Left cardiac atrium (tissue), 4 donors: Measurements from ENCODE around the gene TUBA1C. TPM values are rescaled to one million over a fixed set of nuclear protein-coding genes. Genes with fewer than 3 reads are reported as not detected.
A peak's percentile ranks its signal among the peaks of the same experiment; 100 is the strongest.
"Not testable (repeated sequence)": the region's sequence is repeated elsewhere in the genome, so short reads cannot be mapped to it uniquely, and the experiment has no call there.

Experiments
- ATAC-seq, 2 donors: fragments of 200-7000 bp; cut with Tn5 transposase; one replicate each; pipeline ENCODE4 v1.9.1; 2020; ENCODE audit warnings: mild to moderate bottlenecking in 2 of 2, moderate library complexity in 2 of 2
- DNase-seq: peaks from one replicate; pipeline ENCODE4 v3.0.0-alpha.2; 2020
- intact Hi-C, 2 donors: fragments of 100-400 bp; cut with DNase I; formaldehyde crosslinking; loops; one replicate each; pipeline versions ENCODE4 v1.14.1 to v1.15.1; 2022 to 2023
- total RNA-seq, 2 donors: library from RNA; stranded (reverse); fragmentation: NEBNext Ultra II Directional; extraction: Animal tissue kit (Norgen Biotek cat#: 25700); gene quantifications; one replicate each; pipeline ENCODE4 v1.2.1, GENCODE V29; 2021
- donor health status: DM: no; HTN: yes; CAD: no.
- donor health status: DM: no; HTN: yes; CAD: no; lungs with severe emphysema.
- donor health status: DM: yes; HTN: yes; CAD: no.
- donor health status: Dilated cardiomyopathy.

The TUBA1C gene
- total RNA-seq, 2 donors from 2014 or later = 68.0 to 99.9 TPM

DNA sequence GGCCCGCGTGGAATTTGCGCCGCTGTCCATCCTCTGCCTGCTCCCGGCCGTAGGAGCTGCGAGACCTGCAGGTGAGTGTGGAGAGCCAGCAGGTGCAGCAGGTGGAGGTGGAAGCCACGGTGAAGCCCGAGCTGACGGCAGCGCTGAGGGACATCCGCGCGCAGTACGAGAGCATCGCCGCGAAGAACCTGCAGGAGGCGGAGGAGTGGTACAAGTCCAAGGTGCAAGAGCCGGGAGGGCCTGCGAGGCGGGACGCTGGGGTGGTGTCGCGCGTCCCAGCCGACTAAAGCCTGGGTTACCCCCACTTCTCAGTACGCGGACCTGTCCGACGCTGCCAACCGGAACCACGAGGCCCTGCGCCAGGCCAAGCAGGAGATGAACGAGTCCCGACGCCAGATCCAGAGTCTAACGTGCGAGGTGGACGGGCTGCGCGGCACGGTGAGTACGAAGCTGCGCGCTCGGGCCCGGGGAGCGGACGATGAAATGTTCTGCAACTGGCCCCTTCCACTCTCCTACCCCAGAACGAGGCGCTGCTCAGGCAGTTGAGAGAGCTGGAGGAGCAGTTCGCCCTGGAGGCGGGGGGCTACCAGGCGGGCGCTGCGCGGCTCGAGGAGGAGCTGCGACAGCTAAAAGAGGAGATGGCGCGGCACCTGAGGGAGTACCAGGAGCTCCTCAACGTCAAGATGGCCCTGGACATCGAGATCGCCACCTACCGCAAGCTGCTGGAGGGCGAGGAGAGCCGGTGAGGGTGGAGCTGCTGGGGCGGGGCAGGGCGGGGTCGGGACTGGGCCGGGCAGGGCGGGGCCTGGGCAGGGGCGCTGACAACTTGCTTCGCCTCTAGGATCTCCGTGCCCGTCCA, 32.2 kb downstream of the TUBA1C start:
- ATAC-seq (peak in 1 of 2 donors; percentile 13), DNase-seq (no peak)
- intact Hi-C loops = loop anchor here in 1 of 2 donors (10.0 kb wide), 1 partner anchor 48 kb away; the partner anchor contains the start of gene DNAJC22

DNA sequence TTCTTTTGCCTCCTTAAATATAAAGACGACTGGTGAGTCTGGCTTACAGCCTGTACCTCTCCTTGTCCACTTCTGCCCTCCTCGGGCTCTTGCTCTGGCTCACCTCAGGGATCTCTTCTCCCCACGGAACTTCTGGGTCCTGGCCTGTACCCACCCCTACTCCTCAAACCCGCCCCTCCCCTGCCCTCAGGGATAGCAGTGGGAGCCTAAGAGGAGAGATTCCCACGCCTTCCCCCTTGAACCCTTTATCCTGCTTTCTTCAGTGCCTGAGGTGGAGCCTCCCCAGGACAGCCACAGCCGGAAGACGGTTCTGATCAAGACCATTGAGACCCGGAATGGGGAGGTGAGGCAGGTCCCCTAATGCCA, 32.8 kb downstream of the TUBA1C start:
- no peak for ATAC-seq
- intact Hi-C loops = loop anchor here in 1 of 2 donors (10.0 kb wide), 1 partner anchor 47 kb away; the partner anchor contains the start of gene DNAJC22
- no peak for DNase-seq

DNA sequence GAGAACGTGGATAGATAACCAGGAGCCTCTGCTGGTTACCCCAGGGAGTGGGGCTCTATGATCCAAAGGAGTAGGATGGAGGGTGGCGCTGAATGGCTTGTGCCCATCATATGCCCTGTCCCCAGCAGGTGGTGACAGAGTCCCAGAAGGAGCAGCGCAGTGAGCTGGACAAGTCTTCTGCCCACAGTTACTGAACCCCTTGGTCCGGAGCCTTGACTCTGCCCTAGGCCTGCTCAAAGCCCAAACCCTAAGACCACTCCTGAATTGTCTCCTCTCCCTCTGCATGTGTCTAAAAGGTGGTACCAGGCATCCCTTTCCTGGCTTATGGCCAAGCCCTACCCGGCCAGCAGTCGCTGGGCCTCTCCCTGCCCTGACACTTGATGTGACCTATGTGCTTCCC, 33.3 kb downstream of the TUBA1C start:
- DNase-seq (no peak), ATAC-seq (no peak)
- intact Hi-C loops = loop anchor here in 1 of 2 donors (10.0 kb wide), 1 partner anchor 47 kb away; the partner anchor contains the start of gene DNAJC22

DNA sequence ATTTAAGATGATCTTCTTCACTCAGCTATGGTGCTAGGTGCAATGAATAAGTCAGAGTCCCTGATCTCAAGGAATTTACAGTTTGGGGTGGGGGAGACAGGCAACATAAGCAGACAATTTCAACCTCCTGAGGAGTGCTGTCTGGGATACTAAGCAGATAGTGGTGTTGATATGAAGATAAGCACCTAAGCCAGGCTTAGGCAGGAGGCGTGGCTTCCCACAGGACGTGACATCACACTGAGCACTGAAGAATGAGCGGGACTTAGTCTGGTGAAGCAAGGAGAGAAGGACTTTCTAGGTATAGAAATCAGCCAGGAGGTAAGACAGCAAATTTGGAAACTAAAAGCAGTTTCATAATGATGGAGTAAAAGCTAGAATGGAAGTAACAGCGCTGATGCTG, 36.9 kb downstream of the TUBA1C start:
- DNase-seq (no peak), ATAC-seq (no peak)
- intact Hi-C loops = no loop called here

DNA sequence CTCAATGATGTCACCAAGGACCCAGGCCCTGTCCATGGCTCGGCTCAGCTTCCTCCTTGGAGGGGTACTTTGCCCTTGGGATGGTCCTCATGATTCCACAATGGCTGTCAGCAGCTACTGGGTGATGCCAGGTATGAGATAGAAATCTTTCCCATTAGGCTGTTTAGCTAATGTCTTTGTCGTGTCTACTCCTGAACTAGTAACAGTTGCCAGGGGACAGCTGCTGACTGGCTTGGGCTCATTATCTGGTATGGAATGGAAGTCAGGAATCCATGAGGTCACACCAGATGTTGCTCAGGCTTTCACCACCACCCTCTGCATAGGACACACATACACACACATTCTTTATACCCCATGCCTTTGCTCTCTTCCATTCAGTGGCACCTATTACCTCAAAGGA, 39.3 kb downstream of the TUBA1C start:
- DNase-seq (no peak), ATAC-seq (no peak)
- intact Hi-C loops = no loop called here

DNA sequence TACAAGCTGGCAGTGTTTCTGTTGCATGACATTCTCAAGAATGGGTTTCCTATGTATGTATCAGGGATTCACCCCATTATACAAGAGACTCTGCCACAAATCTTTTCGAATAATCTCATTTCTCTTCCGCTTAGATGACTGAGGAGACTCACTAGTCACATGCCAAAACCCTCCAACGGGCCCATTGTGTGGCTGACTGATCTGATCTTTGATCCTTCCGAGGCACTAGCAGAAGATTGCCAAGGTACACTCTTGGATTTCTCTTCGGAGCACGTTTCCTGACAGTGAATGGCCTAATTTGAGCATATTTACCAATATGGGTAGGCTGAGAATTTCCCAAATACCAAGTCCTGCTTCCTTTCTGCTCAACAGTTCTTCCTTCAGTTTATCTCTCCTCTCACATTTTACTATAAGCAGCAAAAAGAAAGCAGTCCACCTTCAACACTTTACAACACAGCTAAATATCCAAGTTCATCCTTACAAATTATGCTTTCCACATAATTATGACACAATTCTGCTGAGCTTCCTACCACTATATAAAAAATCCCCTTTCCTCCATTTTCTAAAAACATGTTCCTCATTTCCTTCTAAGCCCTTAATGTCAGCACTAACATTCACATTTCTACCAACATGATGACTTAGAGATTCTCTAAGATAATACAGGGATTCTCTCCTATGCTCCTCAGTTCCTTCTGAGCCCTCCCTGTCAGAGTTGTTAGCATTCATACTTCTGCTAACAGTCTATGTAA, 41.1 kb downstream of the TUBA1C start:
- no peak for DNase-seq
- intact Hi-C loops = no loop called here
- ATAC-seq = no peak

DNA sequence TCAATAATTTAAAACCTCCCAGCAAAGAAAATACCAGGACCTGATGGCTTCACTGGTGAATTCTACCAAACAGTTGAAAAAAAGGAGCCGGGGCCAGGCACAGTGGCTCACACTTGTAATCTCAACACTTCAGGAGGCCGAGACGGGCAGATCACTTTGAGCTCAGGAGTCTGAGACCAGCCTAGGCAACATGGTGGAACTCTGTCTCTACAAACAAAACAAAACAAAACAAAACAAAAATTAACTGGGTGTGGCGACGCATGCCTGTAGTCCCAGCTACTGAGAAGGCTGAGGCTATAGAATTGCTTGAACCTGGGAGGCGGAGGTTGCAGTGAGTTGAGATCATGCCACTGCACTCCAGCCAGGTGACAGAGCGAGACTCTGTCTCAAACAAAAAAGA, 44.5 kb downstream of the TUBA1C start:
- ATAC-seq (no peak), DNase-seq (no peak)
- intact Hi-C loops = no loop called here

DNA sequence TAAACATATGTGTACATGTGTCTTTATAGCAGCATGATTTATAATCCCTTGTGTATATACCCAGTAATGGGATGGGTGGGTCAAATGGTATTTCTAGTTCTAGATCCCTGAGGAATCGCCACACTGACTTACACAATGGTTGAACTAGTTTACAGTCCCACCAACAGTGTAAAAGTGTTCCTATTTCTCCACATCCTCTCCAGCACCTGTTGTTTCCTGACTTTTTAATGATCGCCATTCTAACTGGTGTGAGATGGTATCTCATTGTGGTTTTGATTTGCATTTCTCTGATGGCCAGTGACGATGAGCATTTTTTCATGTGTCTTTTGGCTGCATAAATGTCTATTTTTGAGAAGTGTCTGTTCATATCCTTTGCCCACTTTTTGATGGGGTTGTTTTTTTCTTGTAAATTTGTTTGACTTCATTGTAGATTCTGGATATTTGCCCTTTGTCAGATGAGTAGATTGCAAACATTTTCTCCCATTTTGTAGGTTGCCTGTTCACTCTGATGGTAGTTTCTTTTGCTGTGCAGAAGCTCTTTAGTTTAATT, 45.6 kb downstream of the TUBA1C start:
- intact Hi-C loops, ATAC-seq, DNase-seq: not testable (repeated sequence)

DNA sequence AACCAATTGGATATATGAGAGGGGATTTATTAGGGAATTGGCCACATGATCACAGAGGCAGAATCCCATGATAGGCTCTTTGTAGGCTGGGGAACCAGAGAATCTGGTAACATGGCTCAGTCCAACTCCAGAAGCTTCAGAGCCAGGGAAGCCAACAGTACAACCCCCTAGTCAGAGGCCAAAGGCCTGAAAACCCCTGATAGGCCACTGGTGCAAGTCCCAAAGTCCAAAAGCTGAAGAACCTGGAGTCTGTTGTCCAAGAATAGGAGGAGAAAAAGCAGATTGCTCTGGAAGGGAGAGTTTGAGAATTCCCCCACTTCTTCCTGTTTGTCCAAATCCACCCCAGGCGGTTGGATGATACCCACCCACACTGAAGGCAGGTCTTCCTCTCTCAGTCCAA, 49.9 kb downstream of the TUBA1C start:
- DNase-seq (no peak), ATAC-seq (no peak)
- intact Hi-C loops = no loop called here

DNA sequence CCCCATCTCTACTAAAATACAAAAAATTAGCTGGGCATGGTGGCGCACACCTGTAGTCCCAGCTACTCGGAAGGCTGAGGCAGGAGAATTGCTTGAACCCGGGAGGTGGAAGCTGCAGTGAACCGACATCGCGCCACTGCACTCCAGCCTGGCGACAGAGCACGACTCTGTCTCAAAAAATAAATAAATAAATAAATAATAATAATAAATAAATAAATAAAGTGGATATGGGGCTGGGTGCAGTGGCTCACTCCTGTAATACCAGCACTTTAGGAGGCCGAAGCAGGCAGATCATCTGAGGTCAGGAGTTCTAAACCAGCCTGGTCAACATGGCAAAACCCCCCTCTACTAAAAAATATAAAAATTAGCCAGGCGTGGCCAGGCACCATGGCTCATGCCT, 52.2 kb downstream of the TUBA1C start:
- ATAC-seq, DNase-seq, intact Hi-C loops: not testable (repeated sequence)

DNA sequence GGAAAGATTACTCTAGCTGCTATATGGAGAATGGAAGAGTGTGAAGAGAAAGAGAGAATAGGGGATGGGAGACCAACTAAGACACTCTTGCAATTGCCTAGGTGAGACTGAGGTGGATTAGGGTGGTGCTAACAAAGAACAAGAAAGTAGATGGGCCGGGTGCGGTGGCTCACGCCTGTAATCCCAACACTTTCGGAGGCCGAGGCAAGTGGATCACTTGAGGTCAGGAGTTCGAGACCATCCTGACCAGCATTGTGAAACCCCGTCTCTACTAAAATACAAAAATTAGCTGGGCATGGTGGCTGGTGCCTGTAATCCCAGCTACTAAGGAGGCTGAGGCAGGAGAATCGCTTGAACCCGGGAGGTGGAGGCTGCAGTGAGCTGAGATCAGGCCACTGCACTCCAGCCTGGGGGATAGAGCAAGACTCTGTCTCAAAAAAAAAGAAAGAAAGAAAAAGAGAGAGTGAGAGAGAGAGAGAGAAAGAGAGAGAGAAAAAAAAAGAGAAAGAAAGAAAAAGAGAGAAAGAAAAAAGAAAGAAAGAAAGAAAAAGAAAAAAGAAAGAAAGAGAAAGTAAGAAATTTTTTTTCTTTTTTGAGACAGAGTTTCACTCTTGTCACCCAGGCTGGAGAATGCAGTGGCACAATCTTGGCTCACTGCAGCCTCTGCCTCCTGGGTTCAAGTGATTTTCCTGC, 55.7 kb downstream of the TUBA1C start:
- DNase-seq, ATAC-seq, intact Hi-C loops: not testable (repeated sequence)

DNA sequence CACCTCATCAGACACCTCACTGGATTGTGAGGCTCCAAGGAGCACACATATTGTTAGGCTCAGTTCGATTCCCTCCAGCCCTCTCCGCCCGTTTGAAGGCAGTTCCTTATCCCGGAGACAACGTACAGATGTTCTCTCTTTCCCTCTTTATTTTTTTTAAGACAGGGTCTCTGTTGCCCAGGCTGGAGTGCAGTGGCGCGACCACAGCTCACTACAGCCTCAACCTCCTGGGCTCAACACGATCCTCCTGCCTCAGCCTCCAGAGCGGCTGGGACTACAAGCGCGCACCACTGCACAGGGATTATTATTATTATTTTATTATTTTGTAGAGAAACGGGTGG, 57.5 kb downstream of the TUBA1C start:
- intact Hi-C loops = no loop called here
- no peak for ATAC-seq
- no peak for DNase-seq

DNA sequence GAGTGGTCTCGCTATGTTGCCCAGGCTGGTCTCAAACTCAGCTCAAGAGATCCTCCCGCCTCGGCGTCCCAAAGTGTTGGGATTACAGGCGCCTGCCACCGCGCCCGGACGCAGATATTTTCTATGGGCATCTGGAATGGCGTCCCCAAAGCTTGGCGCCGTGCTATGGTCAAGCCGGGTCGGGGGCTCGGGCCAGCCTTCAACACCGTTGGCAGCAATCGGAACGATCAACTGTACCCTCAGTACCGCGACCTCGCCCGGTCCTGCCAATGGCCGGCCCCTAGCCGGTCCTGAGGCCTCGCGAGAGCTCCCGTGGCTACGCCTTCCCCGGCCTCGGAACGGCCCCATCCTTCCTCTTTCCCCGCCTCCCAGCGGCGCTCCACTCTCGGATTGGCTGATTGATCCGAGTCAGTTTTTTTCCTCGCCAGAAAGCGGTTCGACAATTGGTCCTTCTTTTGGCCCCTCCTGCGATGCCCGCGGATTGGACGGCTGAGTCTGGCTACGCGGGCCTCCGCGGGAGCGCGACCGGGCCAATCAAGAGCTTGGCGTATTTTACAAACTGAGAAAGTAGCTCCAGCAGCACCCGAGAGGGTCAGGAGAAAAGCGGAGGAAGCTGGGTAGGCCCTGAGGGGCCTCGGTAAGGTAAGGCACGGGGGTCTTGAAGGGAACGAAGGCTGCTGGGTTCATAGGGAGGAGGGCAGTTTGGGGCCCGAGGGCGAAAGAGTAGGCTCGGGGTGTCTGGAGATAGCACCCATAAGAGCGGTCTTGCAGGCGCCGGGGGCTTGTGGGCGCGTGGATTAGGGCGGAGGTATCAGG, 58.0 kb downstream of the TUBA1C start, which contains the start of gene TROAP:
Gene TROAP (plus strand): TSS at position 548 of the 816 bp plus-strand sequence. CDS start 354 bp downstream, outside the sequence.
- ATAC-seq (peak; percentile 100), DNase-seq (peak; percentile 98)
- intact Hi-C loops = no loop called here

DNA sequence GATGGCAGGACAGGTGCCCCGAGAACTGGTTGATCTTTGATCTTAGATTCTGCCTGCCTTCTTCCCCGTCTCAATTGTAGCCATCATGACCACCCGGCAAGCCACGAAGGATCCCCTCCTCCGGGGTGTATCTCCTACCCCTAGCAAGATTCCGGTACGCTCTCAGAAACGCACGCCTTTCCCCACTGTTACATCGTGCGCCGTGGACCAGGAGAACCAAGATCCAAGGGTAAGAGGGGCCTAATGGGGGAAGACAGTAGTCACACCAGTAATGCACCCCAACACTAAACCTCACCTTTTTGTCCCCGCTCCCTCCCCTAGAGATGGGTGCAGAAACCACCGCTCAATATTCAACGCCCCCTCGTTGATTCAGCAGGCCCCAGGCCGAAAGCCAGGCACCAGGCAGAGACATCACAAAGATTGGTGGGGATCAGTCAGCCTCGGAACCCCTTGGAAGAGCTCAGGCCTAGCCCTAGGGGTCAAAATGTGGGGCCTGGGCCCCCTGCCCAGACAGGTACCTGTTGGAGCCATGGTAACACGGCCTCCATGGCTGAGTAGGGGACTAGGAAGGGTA, 58.7 kb downstream of the TUBA1C start:
- no peak for DNase-seq
- intact Hi-C loops = no loop called here
- no peak for ATAC-seq
